ENCODE results near the gene AGPS. TPM values are rescaled to one million over a fixed set of nuclear protein-coding genes. Genes with fewer than 3 reads are reported as not detected.
A peak's percentile ranks its signal among the peaks of the same experiment; 100 is the strongest.

AGPS gene
- total and polyA plus RNA-seq, 4 donors, result 6.3 to 46.9 (median 18.3) TPM

DNA sequence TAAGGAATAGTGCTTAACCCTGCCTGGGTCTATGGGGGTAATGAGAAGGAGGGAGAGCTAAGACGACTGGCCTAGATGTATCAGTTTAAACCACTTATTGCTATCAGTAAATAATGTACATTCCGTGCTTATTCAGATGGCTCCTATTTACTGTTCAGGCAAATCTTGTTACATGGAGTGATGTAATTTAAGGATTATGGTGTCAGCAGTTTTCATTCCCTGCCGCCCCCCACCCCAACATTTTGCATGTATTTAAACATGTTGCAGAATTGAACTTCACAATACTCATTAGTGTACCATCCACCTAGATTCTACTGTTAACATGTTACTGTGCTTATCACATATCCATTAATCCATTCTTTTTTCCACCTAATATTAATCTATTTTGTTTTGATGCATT is 11.7 kb downstream of the AGPS start:
- Histone ChIP-seq H3K27me3 (ENCODE audit: control insufficient read depth in 4 of 4, insufficient read depth in 4 of 4, low read length in 3 of 4) (no peaks in the 10 kb centered on the region), H3K9ac (ENCODE audit: low read depth in 1 of 2, low read length in 2 of 2) (no peak overlapping the region), H3K9me3 (ENCODE audit: control insufficient read depth in 4 of 4, low read length in 3 of 4) (no peaks in the 10 kb centered on the region), H3K27ac (ENCODE audit: low read depth in 1 of 2, low read length in 2 of 2) (no peak overlapping the region), H3K4me1 (ENCODE audit: control insufficient read depth in 4 of 4, insufficient read depth in 4 of 4, low read length in 3 of 4) (peaks cover 3 to 22% (median 8%) of the 10 kb centered on the region in 4 donors), H3K4me3 (ENCODE audit: low read depth in 1 of 3, low read length in 3 of 3) (no peak overlapping the region), H3K36me3 (ENCODE audit: control insufficient read depth in 4 of 4, insufficient read depth in 3 of 4, low read depth in 1 of 4, low read length in 3 of 4) (no peaks in the 10 kb centered on the region)
- DNase-seq (ENCODE audit: low spot score), result no peak
- TF ChIP-seq SP1 (IDR thresholded peaks at IDR 0.05) (no peak), FOXA2 (IDR thresholded peaks at IDR 0.05) (no peak)
- TF ChIP-seq, protein P1, sequence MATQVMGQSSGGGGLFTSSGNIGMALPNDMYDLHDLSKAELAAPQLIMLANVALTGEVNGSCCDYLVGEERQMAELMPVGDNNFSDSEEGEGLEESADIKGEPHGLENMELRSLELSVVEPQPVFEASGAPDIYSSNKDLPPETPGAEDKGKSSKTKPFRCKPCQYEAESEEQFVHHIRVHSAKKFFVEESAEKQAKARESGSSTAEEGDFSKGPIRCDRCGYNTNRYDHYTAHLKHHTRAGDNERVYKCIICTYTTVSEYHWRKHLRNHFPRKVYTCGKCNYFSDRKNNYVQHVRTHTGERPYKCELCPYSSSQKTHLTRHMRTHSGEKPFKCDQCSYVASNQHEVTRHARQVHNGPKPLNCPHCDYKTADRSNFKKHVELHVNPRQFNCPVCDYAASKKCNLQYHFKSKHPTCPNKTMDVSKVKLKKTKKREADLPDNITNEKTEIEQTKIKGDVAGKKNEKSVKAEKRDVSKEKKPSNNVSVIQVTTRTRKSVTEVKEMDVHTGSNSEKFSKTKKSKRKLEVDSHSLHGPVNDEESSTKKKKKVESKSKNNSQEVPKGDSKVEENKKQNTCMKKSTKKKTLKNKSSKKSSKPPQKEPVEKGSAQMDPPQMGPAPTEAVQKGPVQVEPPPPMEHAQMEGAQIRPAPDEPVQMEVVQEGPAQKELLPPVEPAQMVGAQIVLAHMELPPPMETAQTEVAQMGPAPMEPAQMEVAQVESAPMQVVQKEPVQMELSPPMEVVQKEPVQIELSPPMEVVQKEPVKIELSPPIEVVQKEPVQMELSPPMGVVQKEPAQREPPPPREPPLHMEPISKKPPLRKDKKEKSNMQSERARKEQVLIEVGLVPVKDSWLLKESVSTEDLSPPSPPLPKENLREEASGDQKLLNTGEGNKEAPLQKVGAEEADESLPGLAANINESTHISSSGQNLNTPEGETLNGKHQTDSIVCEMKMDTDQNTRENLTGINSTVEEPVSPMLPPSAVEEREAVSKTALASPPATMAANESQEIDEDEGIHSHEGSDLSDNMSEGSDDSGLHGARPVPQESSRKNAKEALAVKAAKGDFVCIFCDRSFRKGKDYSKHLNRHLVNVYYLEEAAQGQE (IDR thresholded peaks at IDR 0.05), result no peak
- WGBS, result 93% methylated on average over 3 of the region's 3 CpGs

GRCh38 chr2:177405029-177405692 is 12.6 kb downstream of the AGPS start:
- Histone ChIP-seq H3K36me3 (ENCODE audit: control insufficient read depth in 4 of 4, insufficient read depth in 3 of 4, low read depth in 1 of 4, low read length in 3 of 4) (no peaks in the 10 kb centered on the region), H3K27me3 (ENCODE audit: control insufficient read depth in 4 of 4, insufficient read depth in 4 of 4, low read length in 3 of 4) (no peaks in the 10 kb centered on the region), H3K4me1 (ENCODE audit: control insufficient read depth in 4 of 4, insufficient read depth in 4 of 4, low read length in 3 of 4) (peaks cover 3 to 17% (median 8%) of the 10 kb centered on the region in 4 donors), H3K9ac (ENCODE audit: low read depth in 1 of 2, low read length in 2 of 2) (no peak overlapping the region), H3K4me3 (ENCODE audit: low read depth in 1 of 3, low read length in 3 of 3) (no peak overlapping the region), H3K9me3 (ENCODE audit: control insufficient read depth in 4 of 4, low read length in 3 of 4) (no peaks in the 10 kb centered on the region), H3K27ac (ENCODE audit: low read depth in 1 of 2, low read length in 2 of 2) (no peak overlapping the region)
- TF ChIP-seq NR2F2 (IDR thresholded peaks at IDR 0.05), result no peak
- no peak for TF ChIP-seq JUND (IDR thresholded peaks at IDR 0.05)
- no peak for TF ChIP-seq GABPA (IDR thresholded peaks at IDR 0.05 in 1 of 2, conservative IDR thresholded peaks at IDR 0.05 in 1 of 2)
- TF ChIP-seq CTCF (IDR thresholded peaks at IDR 0.05; ENCODE audit: low read depth, low read length, missing input control), result no peak
- TF ChIP-seq FOXA2 (IDR thresholded peaks at IDR 0.05), result peak; percentile 63
- TF ChIP-seq TAF1 (conservative IDR thresholded peaks at IDR 0.05), result no peak
- peak; percentile 53 for TF ChIP-seq YY1 (IDR thresholded peaks at IDR 0.05)
- TF ChIP-seq RAD21 (IDR thresholded peaks at IDR 0.05), result no peak
- peak in 1 of 2 donors; percentile 30 for TF ChIP-seq RXRA (IDR thresholded peaks at IDR 0.05)
- TF ChIP-seq FOXA1 (IDR thresholded peaks at IDR 0.05), result peak; percentile 25
- TF ChIP-seq MAX (IDR thresholded peaks at IDR 0.05), result peak; percentile 17
- TF ChIP-seq ZBTB33 (IDR thresholded peaks at IDR 0.05), result no peak
- TF ChIP-seq, protein P2, sequence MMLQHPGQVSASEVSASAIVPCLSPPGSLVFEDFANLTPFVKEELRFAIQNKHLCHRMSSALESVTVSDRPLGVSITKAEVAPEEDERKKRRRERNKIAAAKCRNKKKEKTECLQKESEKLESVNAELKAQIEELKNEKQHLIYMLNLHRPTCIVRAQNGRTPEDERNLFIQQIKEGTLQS (IDR thresholded peaks at IDR 0.05), result no peak
- TF ChIP-seq SP1 (IDR thresholded peaks at IDR 0.05), result no peak
- TF ChIP-seq HNF4A (conservative IDR thresholded peaks at IDR 0.05), result peak in 1 of 2 donors; percentile 4
- TF ChIP-seq, protein P1 (IDR thresholded peaks at IDR 0.05), result peak; percentile 13
- peak in 1 of 2 donors; percentile 46 for TF ChIP-seq EGR1 (IDR thresholded peaks at IDR 0.05; ENCODE audit: low read depth in 2 of 2)
- no peak for TF ChIP-seq HNF4G (IDR thresholded peaks at IDR 0.05)
- WGBS, result 28% methylated on average over 2 of the region's 2 CpGs
- no peak for DNase-seq (ENCODE audit: low spot score)
